SK-N-MC (cell line): ENCODE data around the gene ACAD8.
"Not testable (repeated sequence)": the region's sequence is repeated elsewhere in the genome, so short reads cannot be mapped to it uniquely, and the experiment has no call there.

ENCODE experiments used
- DNase-seq: peaks from one replicate; pipeline ENCODE4 v3.0.0-alpha.2; 2011; ENCODE audit warnings: low read depth, low spot score
- H3K27ac ChIP-seq: fragments of 200-600 bp; sonication (generic); 2 replicates; pipeline ENCODE4 v1.5.1; 2016; ENCODE audit warnings: mixed run types
- H3K36me3 ChIP-seq: fragments of 200-600 bp; sonication (generic); 2 replicates; pipeline ENCODE4 v1.6.1; 2017; ENCODE audit warnings: antibody characterized with exemption, low read length, mixed read lengths; ENCODE audit not compliant: insufficient read depth
- H3K4me3 ChIP-seq: fragments of 200-600 bp; sonication (generic); 2 replicates; pipeline ENCODE4 v1.5.1; 2016
- H3K9ac ChIP-seq: fragments of 200-600 bp; sonication (generic); 2 replicates; pipeline ENCODE4 v1.8.0; 2017; ENCODE audit warnings: mixed run types, mixed read lengths; ENCODE audit not compliant: insufficient read length
- H3K9me3 ChIP-seq: fragments of 200-600 bp; sonication (generic); 2 replicates; pipeline ENCODE4 v1.6.1; 2017; ENCODE audit warnings: low read depth, mild to moderate bottlenecking, antibody characterized with exemption, low read length, moderate library complexity, mixed read lengths
- EZH2 ChIP-seq: fragments of 200-600 bp; sonication (generic); IDR thresholded peaks from one replicate; pipeline ENCODE4 v1.6.1; 2017; ENCODE audit warnings: antibody characterized with exemption
- FOXP2 ChIP-seq: optimal IDR thresholded peaks from 2 replicates; pipeline ENCODE3; 2011; ENCODE audit warnings: mild to moderate bottlenecking, moderate library complexity; ENCODE audit not compliant: insufficient read depth; ENCODE audit errors: extremely low read length, control extremely low read depth
- POLR2AphosphoS5 ChIP-seq: IDR thresholded peaks from 2 replicates; pipeline ENCODE4 v1.6.1; 2012; ENCODE audit warnings: mild to moderate bottlenecking, low read depth, low read length, borderline replicate concordance

The ACAD8 gene

GRCh38 chr11:134277183-134278001 lies 24.0 kb downstream of the ACAD8 start:
- Histone ChIP-seq H3K36me3 (no peaks in the 10 kb centered on the region), H3K4me3 (no peak overlapping the region), H3K9me3 (no peaks in the 10 kb centered on the region), H3K9ac (no peak overlapping the region), H3K27ac (no peak overlapping the region)
- no peak for TF ChIP-seq POLR2AphosphoS5
- no peak for TF ChIP-seq FOXP2
- peak; percentile 25 for TF ChIP-seq EZH2
- DNase-seq: no peak

DNA sequence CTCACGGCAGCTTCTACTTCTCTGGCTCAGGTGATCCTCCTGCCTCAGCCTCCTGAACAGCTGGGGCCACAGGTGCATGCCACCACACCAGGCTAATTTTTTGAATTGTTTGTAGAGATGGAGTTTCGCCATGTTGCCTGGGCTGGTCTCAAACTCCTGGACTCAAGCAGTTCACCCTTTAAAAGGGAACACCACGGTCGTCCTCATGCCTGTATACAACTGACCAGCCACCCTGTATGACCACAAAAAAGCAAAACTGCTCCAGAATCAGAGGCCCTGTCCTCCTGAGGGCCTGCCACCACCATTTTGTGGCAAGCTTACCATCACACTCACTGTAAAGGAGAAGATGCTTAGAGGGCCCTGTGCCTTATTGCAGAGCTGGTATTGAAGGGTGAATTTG lies 25.0 kb downstream of the ACAD8 start:
- Histone ChIP-seq H3K36me3 (no peaks in the 10 kb centered on the region), H3K4me3 (no peak overlapping the region), H3K9me3 (no peaks in the 10 kb centered on the region), H3K9ac (no peak overlapping the region), H3K27ac (no peak overlapping the region)
- DNase-seq: no peak
- TF ChIP-seq FOXP2 (no peak), EZH2 (no peak), POLR2AphosphoS5 (no peak)

GRCh38 chr11:134281635-134282034 lies 28.3 kb downstream of the ACAD8 start:
- not testable (repeated sequence) for DNase-seq, H3K36me3 ChIP-seq, H3K4me3 ChIP-seq, H3K9me3 ChIP-seq, H3K9ac ChIP-seq, H3K27ac ChIP-seq

DNA sequence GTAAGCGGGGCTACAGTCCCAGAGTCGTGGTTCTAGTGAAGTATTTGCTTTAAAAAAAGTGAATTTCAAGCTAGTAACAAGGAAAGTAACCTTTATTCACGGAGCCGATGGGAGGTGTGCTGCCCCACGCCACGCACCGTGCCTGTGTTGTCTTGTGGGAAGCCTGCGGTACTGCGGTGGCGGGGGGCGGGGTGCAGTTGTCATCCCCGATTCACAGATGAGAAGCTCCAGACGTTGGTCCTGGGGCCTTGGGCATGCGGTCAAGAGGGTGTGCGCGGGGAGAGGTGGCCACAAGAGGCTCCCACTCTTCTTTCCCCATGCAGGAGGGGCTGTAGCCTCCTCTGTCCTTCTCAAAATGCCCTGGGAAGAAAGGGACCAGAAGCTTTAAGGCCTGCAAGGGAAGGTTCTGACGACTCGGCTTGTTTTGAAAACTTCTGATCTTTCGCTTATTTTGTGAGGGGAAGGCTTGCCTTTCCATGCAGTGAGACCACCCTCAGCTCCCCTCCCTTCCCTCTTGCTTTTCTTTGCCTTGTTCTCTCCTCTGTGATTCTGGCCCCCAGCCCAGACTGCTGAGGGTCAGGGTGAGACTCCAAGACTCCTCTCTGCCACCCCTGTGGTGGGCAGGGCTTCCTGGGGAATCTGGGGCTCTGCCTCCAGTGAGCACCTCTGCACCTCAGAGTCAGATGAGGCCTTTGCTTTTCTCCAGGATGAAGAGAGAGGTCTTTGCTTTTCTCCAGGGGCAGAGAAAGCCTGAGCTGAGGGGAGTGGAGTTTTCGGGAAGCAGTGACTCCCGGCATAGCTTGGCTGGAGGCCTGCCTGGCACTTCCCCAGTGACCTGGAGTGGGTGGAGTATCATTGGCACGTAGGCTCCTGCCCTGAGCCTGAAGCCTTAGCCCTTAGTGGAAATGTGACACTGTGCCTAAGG lies 29.0 kb downstream of the ACAD8 start:
- no peak overlapping the region for H3K9ac ChIP-seq
- H3K9me3 ChIP-seq: no peaks in the 10 kb centered on the region
- H3K4me3 ChIP-seq: no peak overlapping the region
- no peak overlapping the region for H3K27ac ChIP-seq
- no peaks in the 10 kb centered on the region for H3K36me3 ChIP-seq
- no peak for TF ChIP-seq POLR2AphosphoS5
- TF ChIP-seq FOXP2: no peak
- no peak for TF ChIP-seq EZH2
- no peak for DNase-seq

DNA sequence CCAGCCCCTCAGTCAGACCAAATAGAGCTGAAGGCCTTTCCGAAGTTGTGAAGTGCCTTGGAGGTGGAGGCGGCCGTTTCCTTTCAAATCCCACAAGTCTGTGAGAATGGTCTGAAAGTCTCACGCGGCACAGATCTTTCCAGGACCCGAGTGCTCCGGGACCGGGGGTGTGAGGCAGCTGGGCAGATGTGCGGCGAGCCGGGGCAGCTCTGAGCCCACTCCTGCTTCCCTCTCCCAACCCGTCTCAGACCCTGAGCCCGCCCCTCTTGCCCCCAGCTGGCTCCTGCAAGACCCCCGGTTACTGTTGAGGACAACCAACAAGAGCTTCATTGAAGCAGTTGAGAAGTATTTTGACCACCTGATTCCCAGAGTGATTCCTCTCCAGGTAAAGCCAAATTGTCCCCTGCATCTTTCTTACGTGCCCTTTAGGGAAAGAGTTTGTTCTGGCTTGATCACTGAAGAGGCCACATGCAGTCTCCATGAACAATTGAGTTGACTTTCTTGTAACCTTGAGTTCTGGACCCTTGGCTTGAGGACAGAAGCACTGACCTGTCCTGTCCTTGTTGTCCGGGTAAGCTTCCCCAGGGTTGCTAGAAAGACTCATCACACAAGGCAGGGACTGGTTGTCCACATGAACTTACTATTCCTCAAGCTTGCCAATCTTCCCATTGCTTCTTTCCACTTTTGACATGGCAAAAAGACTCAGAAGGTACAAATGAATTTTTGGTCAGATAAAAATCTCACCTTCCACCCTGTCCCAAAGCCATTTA lies 30.3 kb downstream of the ACAD8 start:
- DNase-seq: no peak
- TF ChIP-seq FOXP2 (no peak), POLR2AphosphoS5 (no peak), EZH2 (no peak)
- Histone ChIP-seq H3K9ac (no peak overlapping the region), H3K36me3 (no peaks in the 10 kb centered on the region), H3K9me3 (no peaks in the 10 kb centered on the region), H3K27ac (no peak overlapping the region), H3K4me3 (no peak overlapping the region)

- not testable (repeated sequence) for H3K4me3 ChIP-seq, H3K9ac ChIP-seq, H3K36me3 ChIP-seq, DNase-seq, H3K27ac ChIP-seq, H3K9me3 ChIP-seq
Measured at GRCh38 chr11:134284349-134284748, 31.0 kb downstream of the ACAD8 start.

DNA sequence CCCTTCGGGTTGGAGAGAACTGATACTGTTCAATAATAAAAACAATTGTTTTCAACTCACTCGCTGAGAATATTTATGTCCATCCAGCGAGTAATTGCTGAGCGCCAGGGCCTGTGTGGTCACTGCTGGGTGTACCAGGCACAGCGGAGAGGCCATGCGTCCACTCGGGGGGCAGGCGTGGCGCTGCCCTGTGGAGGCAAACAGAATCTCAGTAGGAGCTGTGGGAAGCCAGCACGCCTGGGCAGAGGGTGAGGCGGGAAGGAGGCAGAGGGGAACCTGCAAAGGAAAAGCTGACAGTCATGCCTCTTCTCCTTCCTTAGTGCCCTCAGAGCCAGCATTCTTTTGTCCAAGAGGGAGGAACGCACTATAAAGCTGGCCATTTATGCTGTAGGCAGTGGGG lies 34.2 kb downstream of the ACAD8 start:
- no peaks in the 10 kb centered on the region for H3K9me3 ChIP-seq
- H3K4me3 ChIP-seq: no peak overlapping the region
- H3K27ac ChIP-seq: no peak overlapping the region
- H3K9ac ChIP-seq: no peak overlapping the region
- no peak for DNase-seq
- H3K36me3 ChIP-seq: no peaks in the 10 kb centered on the region
- TF ChIP-seq POLR2AphosphoS5 (no peak), FOXP2 (no peak), EZH2 (no peak)

DNA sequence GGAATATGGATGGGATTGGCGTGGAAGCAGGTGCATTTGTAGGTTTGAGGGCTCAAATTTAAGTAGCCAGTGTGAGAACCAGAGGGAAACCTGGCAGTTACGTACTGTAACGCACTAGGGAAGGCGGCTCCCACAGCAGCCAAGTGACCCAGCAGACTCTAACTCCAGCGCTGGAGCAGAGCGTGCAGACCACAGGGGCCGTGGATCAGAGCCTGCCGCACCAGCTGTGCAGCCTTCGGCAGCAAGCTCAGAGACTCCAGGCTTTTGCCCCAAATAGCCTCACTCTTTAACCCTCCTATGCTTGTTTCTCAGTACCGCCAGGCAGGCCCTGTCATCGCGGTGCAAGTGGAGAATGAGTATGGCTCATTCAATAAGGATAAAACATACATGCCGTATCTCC lies 35.1 kb downstream of the ACAD8 start:
- no peak overlapping the region for H3K27ac ChIP-seq
- DNase-seq: no peak
- H3K4me3 ChIP-seq: no peak overlapping the region
- no peak for TF ChIP-seq FOXP2
- TF ChIP-seq EZH2: no peak
- no peak for TF ChIP-seq POLR2AphosphoS5
- H3K9me3 ChIP-seq: no peaks in the 10 kb centered on the region
- H3K9ac ChIP-seq: no peak overlapping the region
- no peaks in the 10 kb centered on the region for H3K36me3 ChIP-seq
